Endothelial cell of umbilical vein (primary cell): ENCODE data around the gene TMEM222.

Experiments
- CTCF ChIP-seq, 2 donors: IDR thresholded peaks; 1 replicate in 1 of 2; 2 replicates in 1 of 2; pipeline ENCODE4 v1.5.1; 2011; ENCODE audit warnings: low read length in 2 of 2, mild to moderate bottlenecking in 2 of 2, moderate library complexity in 2 of 2, control low read depth in 1 of 2, inconsistent platforms in 1 of 2, low read depth in 1 of 2; ENCODE audit not compliant: insufficient read depth in 1 of 2; ENCODE audit errors: extremely low read depth in 1 of 2
- JUN ChIP-seq: IDR thresholded peaks from 2 replicates; pipeline ENCODE4 v1.6.1; 2011; ENCODE audit warnings: borderline replicate concordance, low read depth; ENCODE audit not compliant: insufficient read length, insufficient read depth
- POLR2A ChIP-seq: IDR thresholded peaks from 2 replicates; pipeline ENCODE4 v1.6.1; 2012; ENCODE audit warnings: low read depth, mild to moderate bottlenecking, control low read depth, low read length
- POLR2AphosphoS5 ChIP-seq: IDR thresholded peaks from 2 replicates; pipeline ENCODE4 v1.6.1; 2012; ENCODE audit warnings: low read depth, mild to moderate bottlenecking, control low read depth, low read length, moderate library complexity; ENCODE audit not compliant: insufficient read depth

DNA sequence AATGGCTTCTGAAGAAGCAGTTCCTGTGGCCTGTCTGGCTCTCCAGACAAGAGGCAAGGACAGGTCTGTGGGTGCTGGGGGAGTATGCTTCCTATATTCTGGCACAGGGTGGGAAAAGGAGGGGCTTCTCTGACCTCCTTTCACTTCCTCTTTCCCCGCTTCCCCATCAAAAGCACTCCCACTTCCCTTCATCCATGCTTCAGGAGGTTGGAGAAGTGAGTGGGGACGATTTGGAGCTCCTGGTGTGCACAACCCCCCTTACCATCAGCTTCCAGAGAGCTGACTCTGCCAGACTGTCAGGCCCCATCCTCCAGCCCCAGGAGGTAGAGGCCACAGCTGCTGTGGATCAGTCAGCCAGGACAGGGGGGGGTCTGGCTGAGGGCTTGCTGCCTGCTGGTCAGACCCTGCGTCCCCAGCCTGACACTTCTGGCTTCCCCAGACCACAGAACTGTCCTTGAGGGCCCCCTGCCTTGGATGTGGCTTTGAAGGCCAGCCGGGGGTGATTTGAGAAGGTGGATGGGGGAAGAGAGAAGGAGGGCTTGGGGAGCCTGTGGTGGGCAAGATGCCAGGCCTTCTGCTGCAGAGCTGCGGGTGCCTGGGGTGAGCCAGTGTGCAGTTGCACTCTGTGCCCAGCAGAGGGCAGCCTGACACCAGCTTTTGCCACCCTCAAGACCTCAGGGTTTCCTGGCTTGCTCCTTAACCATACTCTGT, 21.5 kb upstream of the TMEM222 start:
- TF ChIP-seq POLR2A (no peak), POLR2AphosphoS5 (no peak), CTCF (IDR thresholded peaks at IDR 0.05; ENCODE audit: extremely low read depth in 1 of 2, insufficient read depth in 1 of 2, low read depth in 1 of 2, low read length in 2 of 2) (peak; percentile 95 to 98), JUN (no peak)
